K562 treated with DMSO at 1 percent for 24 hours (cell line): ENCODE data around the gene FHIT. TPM values are rescaled to one million over a fixed set of nuclear protein-coding genes. Genes with fewer than 3 reads are reported as not detected.

Experiments
- total RNA-seq: library from RNA; unstranded; fragments of 300-600 nt; gene quantifications from 2 replicates; pipeline ENCODE4 v1.2.3, GENCODE V29; 2022; ENCODE audit warnings: low read depth; ENCODE audit not compliant: insufficient read depth

The FHIT gene
- 2.0 and 2.3 TPM in 2 replicates for total RNA-seq

DNA sequence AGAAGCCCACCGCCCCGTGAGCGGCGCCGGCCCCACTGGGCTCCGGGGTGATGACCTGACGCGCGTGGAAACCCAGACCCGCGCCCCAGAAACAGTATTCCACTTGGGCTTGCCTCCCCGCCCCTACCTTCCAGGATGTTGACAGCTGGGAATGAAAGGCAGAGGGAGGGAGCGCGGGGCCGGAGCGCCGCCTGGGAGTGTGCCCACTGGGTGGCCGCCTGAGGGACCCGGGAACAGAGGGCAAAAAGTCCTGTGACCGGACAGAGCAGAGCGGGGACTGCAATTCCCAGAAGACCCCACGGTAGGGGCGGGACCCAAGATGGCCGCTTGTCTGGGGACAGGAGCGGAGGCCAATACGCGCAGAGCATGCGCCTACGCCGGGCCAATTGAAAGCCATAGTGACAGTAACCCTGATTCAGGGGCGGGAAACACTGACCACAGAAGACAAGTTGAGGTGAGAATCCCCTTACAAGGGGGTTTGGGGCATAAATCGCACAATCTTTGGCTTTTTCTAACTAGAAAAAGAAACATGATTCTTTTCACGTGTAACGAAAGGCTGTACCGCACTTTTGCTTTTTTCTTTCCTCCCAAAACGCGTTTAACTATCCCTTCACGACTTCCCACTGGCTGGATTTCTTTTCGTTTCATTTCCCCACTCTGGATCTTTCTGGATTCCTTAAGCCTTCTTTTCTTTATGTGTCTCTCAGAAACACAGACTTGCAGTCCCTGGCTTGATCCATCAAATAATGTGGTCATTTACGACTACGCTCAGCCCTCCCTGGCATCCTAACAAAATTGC, at the start of gene FHIT:
TSS of gene FHIT (minus strand) at position 279 of the 799 bp plus-strand sequence.

